Measurements from ENCODE around the gene ADCY5.
"Not testable (repeated sequence)": the region's sequence is repeated elsewhere in the genome, so short reads cannot be mapped to it uniquely, and the experiment has no call there.

Gene ADCY5

DNA sequence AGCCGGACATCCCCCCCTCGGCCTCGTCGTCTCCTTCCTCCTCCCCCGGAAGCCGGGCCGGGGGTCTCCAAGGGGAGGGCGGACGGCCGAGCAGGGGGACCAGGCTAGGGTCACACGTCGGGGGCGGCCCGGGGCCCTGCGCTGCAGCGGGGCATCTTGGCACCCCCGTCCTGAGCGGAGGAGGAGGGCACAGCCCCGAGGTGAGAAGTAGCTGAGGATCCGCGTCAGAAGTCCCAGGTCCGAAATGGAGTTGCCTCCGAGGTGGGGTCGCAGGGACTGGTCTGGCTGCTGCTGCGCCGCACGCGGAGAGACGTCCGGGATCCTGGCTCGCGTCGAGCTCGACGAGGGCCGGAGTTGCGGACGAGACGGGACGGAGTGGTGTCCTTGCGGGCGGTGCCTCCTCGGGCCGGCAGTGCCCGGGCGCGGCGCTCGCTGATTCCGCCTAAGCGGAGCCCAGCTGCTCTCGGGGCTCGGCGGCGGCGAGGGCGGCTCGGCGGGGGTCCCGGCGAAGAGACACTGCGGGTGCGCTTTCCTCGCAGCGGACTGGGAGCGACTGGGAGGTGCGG lies at the start of gene ADCY5:
Gene ADCY5, minus strand, starts transcription at position 555 of the 566 bp plus-strand sequence. Its CDS starts 545 bp downstream, at position 10.
- DNase-seq: no peak

DNA sequence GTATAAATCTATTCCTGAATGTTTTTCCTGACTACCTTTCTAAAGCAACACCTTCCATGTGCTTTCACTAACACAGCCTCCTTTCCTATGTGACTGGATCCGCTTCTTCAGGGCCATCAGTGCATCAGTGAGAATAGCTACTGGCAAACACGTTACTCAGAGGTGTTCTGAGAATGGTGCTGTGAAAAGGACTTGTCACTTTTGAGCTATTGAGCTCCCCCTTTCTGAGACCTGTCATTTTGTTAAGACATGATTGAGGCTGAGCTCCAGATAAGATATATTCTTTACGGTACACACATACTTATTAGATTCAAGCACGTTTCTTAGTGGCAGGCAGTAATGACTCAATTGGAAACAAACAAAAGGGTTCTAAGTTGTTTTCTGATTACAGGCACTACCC lies 45.0 kb upstream of the ADCY5 start:
- no peak for DNase-seq

DNA sequence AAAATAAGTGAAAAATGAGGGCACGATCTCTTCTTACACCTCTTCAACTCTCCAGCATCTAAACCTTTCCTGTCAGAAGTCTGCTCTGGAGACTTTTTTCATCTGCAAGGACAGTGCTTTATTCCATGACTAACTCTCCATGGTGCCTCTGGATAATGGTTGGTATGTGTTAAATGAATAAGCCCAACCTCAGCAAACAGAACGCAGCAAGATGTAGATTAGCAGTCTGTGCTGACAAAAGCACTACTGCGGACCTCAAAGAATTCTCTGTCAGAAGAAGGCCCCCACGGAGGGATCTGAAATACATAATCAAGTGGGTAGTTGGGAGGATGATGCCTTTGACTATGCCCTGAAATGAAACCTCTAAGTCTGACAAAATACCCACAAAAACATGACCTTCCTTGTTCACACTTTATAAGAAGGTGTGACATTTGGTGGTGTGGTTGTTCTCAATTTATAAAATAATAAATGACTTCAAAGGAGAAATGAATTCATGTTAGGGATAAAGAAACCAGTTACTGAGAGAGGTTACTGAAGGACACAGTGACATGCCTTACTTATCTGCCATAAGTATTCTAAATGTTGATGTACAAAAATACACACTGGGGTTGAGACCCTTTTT lies 43.2 kb upstream of the ADCY5 start:
- no peak for DNase-seq

DNA sequence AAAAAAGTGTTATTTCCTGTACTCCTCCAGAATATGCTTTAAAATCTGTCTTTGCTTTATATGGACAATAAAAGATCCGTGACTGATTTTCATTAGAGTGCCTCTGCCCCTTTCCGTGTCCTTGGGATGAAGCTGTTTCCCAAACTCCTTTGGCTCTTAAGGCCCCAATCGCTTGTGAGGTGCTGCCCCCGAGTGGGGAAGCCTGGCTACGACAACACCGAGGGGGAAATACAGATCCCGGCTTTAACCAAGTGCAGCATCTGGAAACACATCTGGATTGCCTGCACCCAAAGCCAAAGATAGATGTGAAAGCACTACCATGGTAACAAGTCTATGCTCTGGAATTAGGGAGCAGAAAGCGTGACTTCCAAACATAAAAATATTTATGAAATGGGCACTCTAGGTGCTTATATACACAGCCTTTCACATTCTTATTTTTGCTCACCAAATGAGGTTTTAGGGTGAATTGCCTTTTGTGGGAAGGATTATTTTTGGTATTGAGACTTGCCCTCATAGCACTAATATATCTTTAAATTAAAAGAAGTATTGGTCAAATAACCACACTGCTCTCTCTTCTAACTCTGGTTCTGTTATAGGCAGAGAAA lies 40.6 kb upstream of the ADCY5 start:
- peak; percentile 14 to 53 for DNase-seq

DNA sequence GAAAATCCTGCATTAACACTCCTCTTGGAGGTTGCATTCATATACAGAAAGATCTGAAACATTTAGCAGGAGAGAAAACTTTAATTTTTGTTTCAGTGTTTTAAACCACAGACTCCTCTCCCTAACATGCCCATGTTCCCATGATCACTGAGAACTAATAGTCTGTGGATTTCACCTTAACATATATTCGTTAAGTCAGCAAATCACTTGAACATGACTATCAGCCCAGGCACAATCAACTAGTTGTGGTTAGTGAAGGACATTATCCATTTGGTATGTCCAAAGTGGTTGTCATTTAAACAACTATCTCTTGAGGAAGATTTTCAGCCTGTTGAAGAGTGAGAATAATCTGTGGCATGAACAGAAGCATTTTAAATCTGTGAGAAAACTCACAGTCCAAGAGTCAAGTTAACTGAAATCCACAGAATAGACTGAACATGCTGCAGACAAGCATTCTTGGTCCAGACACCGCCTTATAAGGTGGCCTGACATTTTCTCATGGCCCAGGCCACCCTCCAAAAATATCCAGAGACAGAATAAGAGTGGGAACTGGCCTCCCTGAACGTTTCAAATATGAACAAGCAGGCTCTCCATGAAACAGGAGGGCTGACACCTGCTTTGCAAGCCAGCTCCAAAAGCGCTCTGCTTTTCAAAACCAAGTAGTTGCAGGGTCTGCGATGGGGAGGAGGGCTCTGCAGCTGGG lies 39.9 kb upstream of the ADCY5 start:
- no peak for DNase-seq

DNA sequence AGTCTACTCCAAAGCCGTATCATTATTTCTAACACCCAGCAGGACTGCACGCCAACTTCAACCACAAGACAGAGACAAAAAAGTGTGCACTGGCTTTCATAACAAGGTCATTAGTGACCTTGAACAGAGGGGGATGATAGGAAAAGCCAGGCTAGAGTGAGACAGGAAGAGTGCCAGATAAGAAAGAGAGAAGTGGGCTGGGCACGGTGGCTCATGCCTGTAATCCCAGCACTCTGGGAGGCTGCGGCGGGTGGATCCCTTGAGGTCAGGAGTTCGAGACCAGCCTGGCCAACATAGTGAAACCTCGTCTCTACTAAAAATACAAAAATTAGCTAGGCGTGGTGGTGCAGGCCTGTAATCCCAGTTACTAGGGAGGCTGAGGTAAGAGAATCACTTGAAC lies 38.2 kb upstream of the ADCY5 start:
- not testable (repeated sequence) for DNase-seq

DNA sequence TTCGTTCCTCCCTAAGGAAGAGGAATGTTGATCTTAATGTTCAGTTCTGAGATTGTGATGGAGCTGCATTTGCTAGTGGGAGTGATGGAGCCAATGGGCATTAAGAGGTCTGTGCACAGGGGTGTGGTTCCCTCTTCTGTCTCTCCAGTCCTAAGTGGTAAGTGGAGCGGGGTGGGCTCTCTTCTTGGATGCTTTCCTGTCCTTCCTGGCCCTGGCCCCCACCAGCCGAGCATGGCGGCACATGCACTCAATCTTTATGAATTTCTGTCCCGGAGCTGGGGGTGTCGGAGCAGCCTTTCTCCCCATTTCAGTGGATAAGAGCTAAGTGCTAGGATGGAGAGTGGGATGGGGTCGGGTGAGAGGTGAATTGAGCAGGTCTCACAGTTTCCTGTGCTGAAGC lies 37.6 kb upstream of the ADCY5 start:
- no peak for DNase-seq

DNA sequence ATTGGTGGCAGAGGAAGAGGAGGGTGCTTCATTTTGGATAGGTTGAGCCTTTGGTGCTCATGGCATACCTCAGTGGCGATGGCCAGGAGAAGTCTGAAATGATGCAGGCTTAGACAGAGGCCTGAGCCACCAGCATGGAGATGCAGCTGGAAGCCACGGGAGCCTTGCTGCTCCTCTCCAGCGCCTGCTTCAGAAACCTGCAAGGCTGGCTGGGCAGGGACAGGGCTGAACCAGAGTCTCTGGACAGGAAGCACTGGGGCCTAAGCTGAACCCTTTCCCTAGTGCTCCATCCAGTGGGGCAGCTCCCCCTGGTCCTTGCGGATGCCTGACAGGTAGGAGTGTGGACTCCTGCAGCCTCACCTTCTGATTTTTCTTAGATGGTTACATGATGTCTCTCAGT lies 36.7 kb upstream of the ADCY5 start:
- no peak for DNase-seq

DNA sequence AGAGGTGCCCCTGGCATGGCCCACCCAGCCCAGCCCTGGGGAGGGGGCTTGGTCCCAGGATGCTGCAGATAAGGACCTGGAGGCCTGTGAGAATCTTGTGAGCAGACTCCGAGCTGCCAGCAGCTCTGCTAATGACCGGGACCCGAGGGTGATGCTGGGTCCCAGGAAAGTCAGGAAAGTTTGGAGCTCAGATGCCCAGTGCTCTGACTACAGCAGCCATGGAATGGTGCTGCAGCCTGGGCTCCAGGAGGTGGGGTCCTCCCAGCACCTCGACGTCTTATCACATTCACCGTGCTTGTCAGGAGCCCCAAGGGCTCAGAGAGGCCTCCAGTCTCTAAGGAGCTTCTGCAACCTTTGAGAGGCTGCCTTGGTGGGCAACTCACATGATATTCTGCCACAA lies 34.3 kb upstream of the ADCY5 start:
- no peak for DNase-seq

DNA sequence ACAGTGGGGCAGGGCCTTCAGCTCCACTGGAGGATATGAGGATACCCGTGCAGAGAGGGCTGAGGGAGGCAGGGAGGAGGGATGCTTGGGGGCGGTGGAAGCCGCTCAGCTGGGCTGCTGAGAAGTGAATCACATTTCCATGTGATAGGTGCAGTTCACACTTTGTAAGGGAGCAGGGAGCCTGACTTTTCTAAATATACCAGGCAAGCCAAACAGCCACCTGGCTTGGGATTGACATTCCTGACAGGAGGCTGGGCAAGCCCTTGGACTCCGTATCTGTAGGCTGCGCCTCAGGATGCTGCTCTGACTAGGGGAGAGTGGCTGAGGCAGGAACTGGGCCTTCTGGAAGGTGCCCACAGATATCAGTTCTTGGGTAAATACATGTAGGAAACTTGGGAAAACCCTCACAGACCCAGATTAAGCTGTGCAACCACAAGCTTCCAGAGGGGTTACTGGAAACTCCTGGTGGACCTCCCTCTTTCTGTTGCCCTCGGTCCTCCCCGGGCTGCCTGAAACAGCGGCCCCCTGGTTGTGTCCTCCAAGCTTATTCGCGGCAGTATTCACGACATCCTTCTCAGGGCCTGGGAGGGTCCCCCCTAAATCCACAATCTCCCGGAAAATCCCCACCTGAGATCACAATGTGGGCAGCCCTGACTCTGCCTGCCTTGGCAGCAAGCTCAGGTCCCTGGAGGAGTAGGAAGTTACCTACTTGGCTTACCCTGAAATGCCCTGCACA lies 33.0 kb upstream of the ADCY5 start:
- no peak for DNase-seq

DNA sequence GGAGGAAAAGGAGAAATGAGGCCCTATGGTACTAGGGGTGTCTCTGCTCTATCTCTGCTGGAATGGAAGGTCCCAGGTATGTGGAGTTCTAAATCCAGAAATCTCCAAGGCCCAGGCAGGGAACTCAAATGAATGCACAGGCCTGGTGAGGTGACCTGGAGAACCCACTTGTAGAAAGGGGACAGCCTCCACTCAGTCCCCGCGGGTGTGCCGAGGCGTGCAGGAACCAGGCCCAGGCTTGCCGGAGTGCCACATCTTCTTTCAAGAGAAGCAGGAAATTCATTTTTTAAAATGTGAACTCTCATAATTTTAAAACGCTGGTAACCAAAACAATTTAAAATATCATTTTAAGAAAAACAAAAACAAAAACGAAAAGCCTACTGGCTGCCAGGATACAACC lies 32.2 kb upstream of the ADCY5 start:
- no peak for DNase-seq

DNA sequence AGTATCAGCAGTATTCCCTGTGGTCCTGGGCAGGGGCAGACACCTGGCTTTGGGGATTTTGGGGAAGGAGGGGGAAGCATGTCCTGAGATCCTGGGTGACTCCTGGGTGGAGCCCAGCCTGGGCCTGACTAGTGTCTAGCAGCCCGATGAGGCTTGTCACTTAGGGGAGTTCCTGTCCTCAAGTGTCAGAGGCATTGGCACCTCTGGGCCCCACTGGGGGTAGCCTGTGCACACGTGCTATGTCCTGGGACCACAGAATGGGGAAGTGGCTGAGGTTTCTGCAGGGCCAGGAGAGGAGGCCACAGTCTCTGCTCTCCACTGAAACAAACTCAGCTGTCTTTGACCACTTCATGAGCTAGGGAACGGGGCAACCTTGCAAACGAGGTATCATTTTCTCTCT lies 31.5 kb upstream of the ADCY5 start:
- no peak for DNase-seq

DNA sequence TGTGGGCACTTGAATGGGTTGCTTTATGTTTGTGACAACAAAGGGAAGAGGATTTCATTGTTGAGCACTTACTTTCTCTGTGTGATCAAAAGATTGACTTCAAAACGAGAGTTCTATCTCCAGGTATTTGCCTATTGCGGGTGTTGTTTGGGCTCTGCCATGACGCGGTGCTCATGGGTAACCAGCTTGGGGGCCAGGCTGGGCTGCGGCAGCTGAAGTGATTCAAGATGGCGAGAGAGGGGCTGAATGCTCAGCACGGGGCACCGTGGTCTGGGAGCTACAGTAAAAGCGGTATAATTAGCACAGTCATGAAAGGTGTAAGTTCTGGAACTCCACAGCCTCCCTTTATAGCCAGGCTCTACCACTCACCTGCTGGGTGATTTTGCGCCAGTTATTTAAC lies 31.0 kb upstream of the ADCY5 start:
- DNase-seq: no peak

DNA sequence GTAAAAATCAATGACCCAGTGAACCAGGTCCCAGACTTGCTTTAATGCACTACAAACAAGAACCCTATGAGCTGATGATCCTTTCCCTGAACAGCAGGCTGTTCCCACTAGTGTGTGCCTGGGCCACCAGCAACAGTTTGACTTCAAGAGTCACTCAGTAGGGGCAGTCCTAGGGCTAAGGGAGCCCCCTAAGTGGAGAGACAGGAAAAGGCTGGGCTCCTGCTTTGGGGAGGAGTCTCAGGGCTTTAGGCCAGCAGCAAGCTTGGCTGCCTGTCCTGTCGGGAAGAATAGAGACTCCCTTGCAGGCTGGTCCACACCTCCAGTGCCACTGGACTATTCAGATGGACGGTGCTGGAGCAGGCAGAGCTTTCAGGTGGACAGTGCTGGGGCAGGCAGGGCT lies 29.4 kb upstream of the ADCY5 start:
- no peak for DNase-seq

DNA sequence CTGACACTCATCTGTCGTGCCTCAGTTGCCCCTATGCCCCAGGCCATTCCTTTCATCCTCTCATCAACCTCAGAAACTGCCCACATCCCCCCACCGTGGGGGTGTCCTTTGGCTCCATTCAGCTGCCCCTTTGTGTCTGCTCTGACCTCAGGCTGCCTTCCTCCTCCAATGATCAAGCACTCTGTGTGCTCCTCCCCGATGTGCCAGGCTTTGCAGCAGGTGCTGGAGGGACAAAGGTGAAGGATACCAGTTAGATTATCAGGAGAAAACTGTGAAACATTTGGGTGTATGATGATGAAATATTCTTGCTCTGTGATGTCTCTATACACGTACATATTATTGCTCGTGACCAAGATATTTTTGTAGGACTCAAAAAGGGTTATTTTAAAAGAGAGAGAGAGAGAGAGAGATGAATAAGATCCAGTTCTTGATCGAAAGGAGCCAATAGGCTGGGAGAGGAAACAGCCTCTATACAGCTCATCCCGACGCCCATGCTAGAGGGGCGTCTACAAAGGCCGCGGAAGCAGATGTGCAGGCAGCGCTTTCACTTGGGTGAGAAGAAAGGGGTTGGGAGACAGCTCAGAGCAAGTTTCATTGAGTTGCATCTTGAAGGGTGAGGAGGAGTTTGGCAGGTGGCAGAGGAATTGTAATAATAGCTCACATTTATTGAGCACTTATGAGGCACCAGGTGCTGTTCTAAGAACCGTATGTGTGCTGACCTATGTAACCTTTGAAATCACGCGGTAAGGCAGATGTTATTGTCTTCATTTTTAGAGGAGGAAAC lies 28.3 kb upstream of the ADCY5 start:
- DNase-seq: peak; percentile 7 to 10

DNA sequence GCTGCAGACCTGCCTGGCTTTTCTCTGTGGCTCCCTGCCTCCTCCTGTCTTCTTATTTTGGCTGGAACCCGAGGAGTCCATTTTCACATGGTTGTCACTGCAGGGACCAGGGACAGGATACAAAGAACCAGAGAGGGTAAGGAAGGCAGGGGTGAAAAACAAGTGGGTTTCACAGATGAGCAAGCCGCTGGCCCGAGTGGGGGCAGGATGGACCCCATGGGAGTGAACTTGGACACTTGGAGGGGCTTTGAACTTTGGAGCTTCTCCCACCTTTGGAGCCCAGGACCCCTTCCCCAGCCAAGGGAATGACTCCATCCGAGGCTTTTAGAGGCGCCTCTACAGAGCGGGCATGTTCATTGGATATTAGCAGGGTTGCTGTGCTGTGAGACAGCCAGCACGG lies 26.9 kb upstream of the ADCY5 start:
- DNase-seq: no peak

DNA sequence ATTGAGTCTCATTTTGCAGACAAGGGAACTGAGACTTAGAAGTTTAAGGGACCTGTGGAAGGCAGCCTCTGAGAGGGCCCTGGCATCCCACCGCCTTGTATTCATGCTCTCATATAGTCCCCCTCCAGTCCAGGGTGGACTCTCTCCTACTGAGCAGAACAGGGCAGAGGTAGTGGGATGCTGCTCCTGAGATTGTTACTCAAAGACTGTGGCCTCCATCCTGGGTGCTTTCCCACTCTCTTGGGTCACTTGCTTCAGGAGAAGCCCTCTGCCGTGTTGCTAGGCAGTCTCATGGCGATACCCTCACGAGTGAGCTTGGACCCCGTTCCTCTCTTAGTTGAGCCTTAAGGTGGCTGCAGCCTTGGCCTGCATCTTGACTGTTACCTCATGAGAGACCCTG lies 22.2 kb upstream of the ADCY5 start:
- DNase-seq: no peak

DNA sequence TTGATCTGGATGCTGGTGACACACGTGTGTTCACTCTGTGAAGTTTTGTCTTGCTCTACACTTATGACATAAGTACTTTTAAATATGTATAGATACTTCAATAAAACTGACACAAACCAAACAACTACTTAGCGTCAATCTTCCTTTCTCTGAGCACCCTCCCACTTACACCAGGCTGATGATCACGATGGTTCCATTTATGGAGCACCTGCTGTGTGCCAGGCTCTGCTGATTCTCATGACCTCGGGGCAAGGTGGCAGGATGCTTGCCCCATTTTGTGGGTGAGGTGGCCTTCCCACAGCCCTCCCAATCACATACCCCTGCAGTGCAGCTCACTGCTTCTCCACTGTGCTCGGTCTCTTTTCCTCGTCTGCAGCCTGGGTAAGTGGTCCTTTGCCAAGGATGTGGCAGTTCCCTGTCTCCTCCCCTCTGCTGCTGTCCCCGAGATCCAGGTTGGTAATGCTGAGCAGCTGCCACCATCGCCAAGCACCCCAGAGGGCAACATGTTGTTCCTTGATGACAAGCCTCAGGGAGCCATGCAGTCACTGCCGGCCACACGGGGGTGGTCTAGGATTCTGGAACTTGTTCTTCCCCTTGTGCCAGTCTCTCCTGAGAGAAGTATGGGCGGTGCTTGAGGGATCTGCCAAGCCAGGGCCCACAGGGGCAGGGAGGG lies 20.6 kb upstream of the ADCY5 start:
- DNase-seq: no peak

DNA sequence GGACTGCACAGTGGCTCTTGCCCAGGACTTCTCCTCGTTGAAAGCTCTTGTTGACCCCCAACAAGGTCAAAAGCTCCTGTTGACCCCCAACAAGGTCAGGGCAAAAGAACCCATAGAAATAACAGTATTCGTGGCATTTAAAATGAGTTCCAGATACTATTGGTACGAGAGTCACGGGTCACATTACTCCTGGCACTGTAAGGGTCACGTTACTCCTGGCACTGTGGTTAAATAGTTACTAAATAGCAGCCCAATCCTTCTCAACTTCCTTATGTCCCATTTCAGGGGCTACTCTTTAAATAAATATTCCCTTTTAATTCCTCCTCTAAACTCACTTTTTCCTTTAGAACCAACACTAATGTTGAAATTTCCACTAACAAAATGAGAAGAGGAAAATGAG lies 18.2 kb upstream of the ADCY5 start:
- no peak for DNase-seq

DNA sequence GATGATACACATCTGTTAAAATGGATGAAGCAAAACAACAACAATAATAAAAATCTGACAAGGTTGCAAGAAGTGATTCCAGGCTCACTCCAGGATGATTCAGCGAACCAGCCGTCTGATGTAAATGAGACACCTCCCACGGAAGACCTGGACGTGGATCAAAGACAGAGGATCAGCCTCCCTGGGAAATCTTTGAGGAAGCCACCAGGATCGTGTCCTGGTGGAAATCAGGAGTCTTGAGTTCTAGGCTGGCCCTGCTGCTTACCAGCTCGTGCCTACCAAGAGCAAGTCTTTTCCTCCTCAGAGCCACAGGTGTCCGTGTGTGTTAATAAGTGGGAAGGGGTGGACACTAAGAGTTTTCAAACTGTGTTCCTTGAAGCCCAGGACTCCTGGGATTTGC lies 15.3 kb upstream of the ADCY5 start:
- DNase-seq: no peak

DNA sequence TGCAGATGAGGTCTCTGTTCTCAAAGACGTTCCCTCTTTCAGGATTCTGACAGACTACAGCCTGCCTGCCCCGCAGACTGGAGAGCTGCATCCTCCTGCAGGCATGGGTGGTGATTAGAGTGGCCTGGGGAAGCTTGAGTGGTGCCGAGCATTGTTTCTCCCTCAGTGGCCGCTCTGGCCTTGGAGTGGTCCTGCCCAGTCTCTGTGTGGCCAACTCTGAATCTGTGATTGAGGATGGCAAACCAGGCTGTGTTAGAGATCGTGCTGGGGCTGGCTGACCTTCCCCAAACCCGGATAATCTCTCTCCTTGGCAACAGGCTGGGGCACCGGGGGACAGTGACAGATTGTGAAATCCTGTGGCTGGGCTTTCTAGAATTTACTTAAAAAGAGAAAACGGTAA lies 11.0 kb upstream of the ADCY5 start:
- DNase-seq: no peak

DNA sequence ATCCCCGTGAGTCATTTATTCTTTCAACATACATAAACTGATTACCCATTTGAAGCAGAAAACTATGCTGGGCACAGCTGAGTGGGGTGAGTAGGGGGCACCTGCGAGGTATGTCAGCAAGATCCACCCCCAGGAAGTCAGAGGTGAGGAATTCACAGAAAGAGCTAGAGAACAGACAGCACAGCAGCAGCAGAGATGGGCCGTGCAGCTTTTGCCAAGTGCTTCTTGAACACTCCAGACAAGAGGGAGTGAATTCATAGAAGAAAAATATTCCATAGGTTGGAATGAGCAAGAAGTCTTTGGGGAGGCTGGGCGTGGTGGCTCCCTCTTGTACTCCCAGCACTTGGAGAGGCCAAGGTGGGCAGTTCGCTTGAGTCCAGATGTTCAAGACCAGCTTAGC lies 9.4 kb upstream of the ADCY5 start:
- no peak for DNase-seq

Measured in SHP77 (cell line).